OCI-LY1 (cell line): ENCODE results near the gene RNF182.

Experiments used
- H2AFZ ChIP-seq: fragments of 200-600 bp; sonication (generic), shearing (Covaris generic); 2 replicates; pipeline ENCODE4 v1.6.0; 2014; ENCODE audit warnings: antibody characterized with exemption, mild to moderate bottlenecking, low read length
- H3F3A ChIP-seq: fragments of 200-600 bp; sonication (generic), shearing (Covaris generic); 2 replicates; pipeline ENCODE4 v1.6.0; 2014; ENCODE audit warnings: mild to moderate bottlenecking, antibody characterized with exemption, low read length, moderate library complexity; ENCODE audit not compliant: insufficient read depth
- H3K27ac ChIP-seq: fragments of 200-600 bp; sonication (generic); 2 replicates; pipeline ENCODE4 v1.5.1; 2014; ENCODE audit warnings: low read length, mixed run types, mild to moderate bottlenecking, low read depth; ENCODE audit not compliant: poor library complexity, severe bottlenecking
- H3K27me3 ChIP-seq: fragments of 200-600 bp; sonication (generic); 2 replicates; pipeline ENCODE4 v1.6.0; 2014; ENCODE audit warnings: antibody characterized with exemption, mild to moderate bottlenecking, low read length, moderate library complexity; ENCODE audit not compliant: insufficient read depth
- H3K36me3 ChIP-seq: fragments of 200-600 bp; sonication (generic); 2 replicates; pipeline ENCODE4 v1.6.1; 2014; ENCODE audit warnings: mild to moderate bottlenecking, antibody characterized with exemption, low read length, moderate library complexity, mixed read lengths; ENCODE audit not compliant: insufficient read depth
- H3K4me1 ChIP-seq: fragments of 200-600 bp; sonication (generic); 2 replicates; pipeline ENCODE4 v1.5.1; 2014; ENCODE audit warnings: mild to moderate bottlenecking, low read length, moderate library complexity; ENCODE audit not compliant: insufficient read depth, severe bottlenecking
- H3K4me2 ChIP-seq: fragments of 200-600 bp; sonication (generic), shearing (Covaris generic); 2 replicates; pipeline ENCODE4 v1.6.1; 2014; ENCODE audit warnings: low read length
- H3K4me3 ChIP-seq: fragments of 200-600 bp; sonication (generic); 2 replicates; pipeline ENCODE4 v1.5.1; 2014; ENCODE audit warnings: low read length, low read depth, mild to moderate bottlenecking, mixed read lengths; ENCODE audit not compliant: poor library complexity, severe bottlenecking
- H3K79me2 ChIP-seq: fragments of 200-600 bp; shearing (Covaris generic); 2 replicates; pipeline ENCODE4 v1.6.1; 2016; ENCODE audit warnings: mixed run types, low read length, mixed read lengths; ENCODE audit not compliant: insufficient read depth
- H3K9ac ChIP-seq: fragments of 200-600 bp; sonication (generic), shearing (Covaris generic); 2 replicates; pipeline ENCODE4 v1.6.1; 2014; ENCODE audit warnings: mild to moderate bottlenecking, low read length, mixed read lengths
- H3K9me2 ChIP-seq: fragments of 200-600 bp; sonication (generic), shearing (Covaris generic); 2 replicates; pipeline ENCODE4 v1.6.1; 2014; ENCODE audit warnings: low read depth, mild to moderate bottlenecking, low read length, mixed read lengths
- H3K9me3 ChIP-seq: fragments of 200-600 bp; shearing (Covaris generic); 2 replicates; pipeline ENCODE4 v1.6.1; 2014; ENCODE audit warnings: low read length, mixed read lengths
- H4K20me1 ChIP-seq: fragments of 200-600 bp; sonication (generic), shearing (Covaris generic); 2 replicates; pipeline ENCODE4 v1.6.0; 2016; ENCODE audit warnings: mild to moderate bottlenecking, low read length; ENCODE audit not compliant: insufficient read depth
- CTCF ChIP-seq: fragments of 200-600 bp; sonication (generic), shearing (Covaris generic); IDR thresholded peaks from 2 replicates; pipeline ENCODE4 v1.5.1; 2017; ENCODE audit warnings: mild to moderate bottlenecking, antibody characterized with exemption, low read length, moderate library complexity, mixed read lengths
- EZH2 ChIP-seq: fragments of 200-600 bp; sonication (generic), shearing (Covaris generic); IDR thresholded peaks from 2 replicates; pipeline ENCODE4 v1.8.0; 2017; ENCODE audit warnings: borderline replicate concordance, mixed run types, mild to moderate bottlenecking, antibody characterized with exemption, low read length, moderate library complexity, mixed read lengths

RNF182 gene

GRCh38 chr6:13992417-13993055 lies 67.8 kb downstream of the RNF182 start:
- Histone ChIP-seq H3K4me1 (no peaks in the 10 kb centered on the region), H2AFZ (no peak overlapping the region), H3K4me3 (no peak overlapping the region), H3K4me2 (no peak overlapping the region), H3K36me3 (no peaks in the 10 kb centered on the region), H3F3A (no peaks in the 10 kb centered on the region), H3K79me2 (no peaks in the 10 kb centered on the region), H3K9me3 (no peaks in the 10 kb centered on the region), H3K27me3 (0 out of 2 replicates have a peak, but pooled peaks cover 5% of the 10 kb centered on the region), H3K9ac (no peak overlapping the region), H3K9me2 (no peaks in the 10 kb centered on the region), H3K27ac (no peak overlapping the region), H4K20me1 (no peaks in the 10 kb centered on the region)
- TF ChIP-seq EZH2 (no peak), CTCF (no peak)

GRCh38 chr6:13993416-13993815 lies 68.7 kb downstream of the RNF182 start:
- Histone ChIP-seq H3F3A (no peaks in the 10 kb centered on the region), H3K79me2 (no peaks in the 10 kb centered on the region), H4K20me1 (no peaks in the 10 kb centered on the region), H2AFZ (no peak overlapping the region), H3K9me3 (no peaks in the 10 kb centered on the region), H3K4me2 (no peak overlapping the region), H3K9ac (no peak overlapping the region), H3K27me3 (0 out of 2 replicates have a peak, but pooled peaks cover 5% of the 10 kb centered on the region), H3K27ac (no peak overlapping the region), H3K4me1 (no peaks in the 10 kb centered on the region), H3K9me2 (no peaks in the 10 kb centered on the region), H3K36me3 (no peaks in the 10 kb centered on the region), H3K4me3 (no peak overlapping the region)
- TF ChIP-seq CTCF (no peak), EZH2 (no peak)

- Histone ChIP-seq H2AFZ (no peak overlapping the region), H3F3A (no peaks in the 10 kb centered on the region), H3K36me3 (no peaks in the 10 kb centered on the region), H3K9me3 (no peaks in the 10 kb centered on the region), H3K27ac (no peak overlapping the region), H3K9me2 (no peaks in the 10 kb centered on the region), H3K4me3 (no peak overlapping the region), H3K9ac (no peak overlapping the region), H3K4me2 (no peak overlapping the region), H3K27me3 (no peaks in the 10 kb centered on the region), H3K79me2 (no peaks in the 10 kb centered on the region), H3K4me1 (no peaks in the 10 kb centered on the region), H4K20me1 (no peaks in the 10 kb centered on the region)
- TF ChIP-seq EZH2, result no peak
- TF ChIP-seq CTCF, result no peak
These were observed 73.6 kb downstream of the RNF182 start for GRCh38 chr6:13998356-13998755.
